ENCODE data around the gene PITPNM3. TPM values are rescaled to one million over a fixed set of nuclear protein-coding genes. Genes with fewer than 3 reads are reported as not detected.

PITPNM3 gene
- total RNA-seq, 4 donors from 2014 or later = 2.1 to 5.4 (median 4.0) TPM

DNA sequence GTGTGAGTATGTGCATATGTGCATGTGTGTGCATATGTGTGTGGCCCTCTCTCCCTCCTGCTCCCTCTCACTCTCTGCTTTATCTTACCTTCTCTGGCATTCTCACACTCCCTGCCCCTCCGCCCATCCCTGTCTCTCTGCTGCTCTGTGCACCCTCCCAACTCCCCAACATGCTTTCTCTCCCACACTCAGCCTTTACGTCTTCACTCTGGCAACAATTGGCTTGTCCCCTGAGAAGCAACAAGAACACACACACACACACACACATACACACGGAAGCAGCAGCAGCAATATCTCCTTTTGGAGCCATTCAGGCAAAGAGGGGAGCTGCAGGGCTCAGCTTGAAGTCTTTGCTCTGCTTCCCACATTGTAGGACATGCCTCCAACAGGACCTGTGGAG is 27.8 kb downstream of the PITPNM3 start:
- Histone ChIP-seq H3K27ac (no peak overlapping the region), H3K9me3 (no peaks in the 10 kb centered on the region), H3K4me1 (no peaks in the 10 kb centered on the region), H3K36me3 (no peaks in the 10 kb centered on the region), H3K27me3 (no peaks in the 10 kb centered on the region), H3K4me3 (no peak overlapping the region)
- TF ChIP-seq POLR2A (IDR thresholded peaks at IDR 0.05) = no peak
- TF ChIP-seq, protein P1, sequence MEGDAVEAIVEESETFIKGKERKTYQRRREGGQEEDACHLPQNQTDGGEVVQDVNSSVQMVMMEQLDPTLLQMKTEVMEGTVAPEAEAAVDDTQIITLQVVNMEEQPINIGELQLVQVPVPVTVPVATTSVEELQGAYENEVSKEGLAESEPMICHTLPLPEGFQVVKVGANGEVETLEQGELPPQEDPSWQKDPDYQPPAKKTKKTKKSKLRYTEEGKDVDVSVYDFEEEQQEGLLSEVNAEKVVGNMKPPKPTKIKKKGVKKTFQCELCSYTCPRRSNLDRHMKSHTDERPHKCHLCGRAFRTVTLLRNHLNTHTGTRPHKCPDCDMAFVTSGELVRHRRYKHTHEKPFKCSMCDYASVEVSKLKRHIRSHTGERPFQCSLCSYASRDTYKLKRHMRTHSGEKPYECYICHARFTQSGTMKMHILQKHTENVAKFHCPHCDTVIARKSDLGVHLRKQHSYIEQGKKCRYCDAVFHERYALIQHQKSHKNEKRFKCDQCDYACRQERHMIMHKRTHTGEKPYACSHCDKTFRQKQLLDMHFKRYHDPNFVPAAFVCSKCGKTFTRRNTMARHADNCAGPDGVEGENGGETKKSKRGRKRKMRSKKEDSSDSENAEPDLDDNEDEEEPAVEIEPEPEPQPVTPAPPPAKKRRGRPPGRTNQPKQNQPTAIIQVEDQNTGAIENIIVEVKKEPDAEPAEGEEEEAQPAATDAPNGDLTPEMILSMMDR (IDR thresholded peaks at IDR 0.05) = no peak
- peak in 2 of 3 donors; percentile 15 for DNase-seq

DNA sequence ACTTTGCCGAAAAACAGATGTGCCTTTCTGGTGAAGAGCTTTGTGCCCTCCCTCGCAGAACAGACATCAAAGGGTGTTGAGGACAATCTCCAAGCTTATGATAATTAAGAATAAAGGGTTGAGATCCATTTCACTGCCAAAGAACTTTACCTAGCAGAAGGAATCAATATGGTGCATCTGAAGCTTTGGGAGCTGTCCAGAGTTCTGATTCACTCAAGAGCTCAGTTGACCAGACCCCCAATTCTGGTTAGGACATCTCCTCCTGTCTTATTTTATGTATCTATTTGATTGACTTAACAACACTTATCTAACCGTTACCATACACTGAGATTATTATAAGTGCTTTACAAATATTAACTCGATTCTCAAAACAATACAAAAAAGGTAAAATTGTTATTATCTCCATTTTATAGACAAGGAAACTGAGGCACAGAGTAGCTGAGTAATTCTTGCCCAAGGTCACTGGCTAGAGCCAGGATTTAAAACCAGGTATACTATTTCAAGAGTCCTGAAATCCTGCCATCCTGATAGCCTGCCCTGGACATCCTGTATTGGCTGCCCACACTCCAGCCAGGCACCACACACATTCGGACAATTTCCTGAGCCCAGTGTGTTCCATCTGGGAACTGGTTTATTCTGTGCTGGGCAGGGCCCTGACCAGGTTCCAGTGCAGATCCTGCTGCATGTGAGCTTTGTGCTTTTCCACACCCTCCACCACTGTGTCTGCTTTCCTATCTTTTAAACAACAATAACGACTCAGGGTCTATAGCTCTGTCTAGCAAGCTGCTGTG is 29.8 kb downstream of the PITPNM3 start:
- Histone ChIP-seq H3K27me3 (no peaks in the 10 kb centered on the region), H3K9me3 (no peaks in the 10 kb centered on the region), H3K36me3 (no peaks in the 10 kb centered on the region), H3K27ac (no peak overlapping the region), H3K4me3 (no peak overlapping the region), H3K4me1 (no peaks in the 10 kb centered on the region)
- no peak for TF ChIP-seq POLR2A (IDR thresholded peaks at IDR 0.05)
- TF ChIP-seq, protein P1 (IDR thresholded peaks at IDR 0.05) = no peak
- peak in 1 of 3 donors; percentile 7 for DNase-seq

DNA sequence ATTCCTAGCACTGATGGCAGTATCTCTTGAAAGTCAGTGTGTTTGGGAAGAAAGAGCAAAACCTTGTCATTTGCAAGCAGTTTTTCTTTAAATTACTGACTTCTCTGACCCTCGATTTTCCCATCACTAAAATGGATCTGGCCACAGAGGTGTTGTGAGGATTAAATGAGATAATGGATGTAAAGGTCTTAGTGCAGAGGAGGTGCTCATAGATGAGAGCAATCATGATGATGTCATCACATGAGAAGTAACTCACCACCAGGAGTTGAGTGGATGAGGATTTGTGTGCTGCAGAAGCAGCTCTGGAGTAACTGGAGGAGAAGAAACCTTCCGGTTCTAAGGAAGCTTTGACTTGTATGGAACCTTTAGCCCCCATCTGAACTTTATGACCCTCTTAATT is 30.6 kb downstream of the PITPNM3 start:
- no peak for DNase-seq
- TF ChIP-seq POLR2A (IDR thresholded peaks at IDR 0.05) = no peak
- TF ChIP-seq, protein P1 (IDR thresholded peaks at IDR 0.05) = no peak
- no peaks in the 10 kb centered on the region for H3K36me3 ChIP-seq

GRCh38 chr17:6525141-6525540 is 31.2 kb downstream of the PITPNM3 start:
- no peaks in the 10 kb centered on the region for H3K27me3 ChIP-seq
- no peak overlapping the region for H3K27ac ChIP-seq
- TF ChIP-seq, protein P1 (IDR thresholded peaks at IDR 0.05) = no peak
- TF ChIP-seq POLR2A (IDR thresholded peaks at IDR 0.05) = no peak
- H3K9me3 ChIP-seq = no peaks in the 10 kb centered on the region
- DNase-seq = peak in 1 of 3 donors; percentile 26
- no peaks in the 10 kb centered on the region for H3K36me3 ChIP-seq
- no peaks in the 10 kb centered on the region for H3K4me1 ChIP-seq
- no peak overlapping the region for H3K4me3 ChIP-seq

More for the DNA sequence above, 30.6 kb downstream of the PITPNM3 start:
- no peaks in the 10 kb centered on the region for H3K27me3 ChIP-seq
- H3K9me3 ChIP-seq = no peaks in the 10 kb centered on the region
- H3K4me3 ChIP-seq = no peak overlapping the region
- H3K27ac ChIP-seq = no peak overlapping the region
- H3K4me1 ChIP-seq = no peaks in the 10 kb centered on the region

DNA sequence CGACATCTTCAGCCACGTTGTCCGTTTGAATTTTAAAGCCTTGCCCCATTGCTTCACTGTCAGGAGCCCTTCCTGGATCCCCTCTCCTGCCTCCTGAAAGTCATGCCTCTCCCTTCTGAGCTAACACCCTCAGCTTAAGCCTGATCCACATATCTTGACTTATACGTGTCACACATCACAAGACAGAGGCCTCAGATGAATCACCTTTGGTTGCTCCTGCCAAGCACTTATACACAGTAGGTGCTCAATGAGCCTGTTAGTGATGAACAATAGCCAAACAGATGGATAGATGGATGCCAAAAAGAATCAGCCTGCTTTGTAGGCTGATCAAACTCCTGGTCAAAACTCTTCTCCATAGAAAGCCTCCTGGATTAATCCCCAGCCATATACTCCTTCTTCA is 31.8 kb downstream of the PITPNM3 start:
- DNase-seq = no peak
- Histone ChIP-seq H3K27me3 (no peaks in the 10 kb centered on the region), H3K4me3 (no peak overlapping the region), H3K4me1 (no peaks in the 10 kb centered on the region), H3K36me3 (no peaks in the 10 kb centered on the region), H3K27ac (no peak overlapping the region), H3K9me3 (no peaks in the 10 kb centered on the region)
- no peak for TF ChIP-seq POLR2A (IDR thresholded peaks at IDR 0.05)
- TF ChIP-seq, protein P1 (IDR thresholded peaks at IDR 0.05) = no peak
